Suprapubic skin (tissue), 3 donors: ENCODE data around the gene CCNF.

Source experiments
- CTCF ChIP-seq, 2 donors: fragments of 200-600 bp in 1 of 2; fragments of 450-650 bp in 1 of 2; sonication (generic) in 1 of 2; IDR thresholded peaks; one replicate each; pipeline ENCODE4 v1.5.1; 2016 to 2019; ENCODE audit warnings: antibody characterized with exemption in 2 of 2, mild to moderate bottlenecking in 1 of 2, moderate library complexity in 1 of 2
- POLR2A ChIP-seq, 2 donors: fragments of 450-650 bp; IDR thresholded peaks; one replicate each; pipeline ENCODE4 v1.6.1; 2017; ENCODE audit warnings: antibody characterized with exemption in 2 of 2, mild to moderate bottlenecking in 2 of 2, moderate library complexity in 2 of 2

GRCh38 chr16:2471016-2471652 lies 41.9 kb downstream of the CCNF start, which contains the start of gene NTN3:
- no peak for TF ChIP-seq POLR2A (IDR thresholded peaks at IDR 0.05)
- TF ChIP-seq CTCF (IDR thresholded peaks at IDR 0.05) = no peak
